DOHH2 (cell line): ENCODE results near the gene FOXA1.

Experiments used
- CTCF ChIP-seq: fragments of 200-600 bp; sonication (generic); IDR thresholded peaks from one replicate; pipeline ENCODE4 v1.5.1; 2014; ENCODE audit warnings: antibody characterized with exemption, mild to moderate bottlenecking, low read depth, low read length; ENCODE audit not compliant: poor library complexity, severe bottlenecking
- EZH2phosphoT487 ChIP-seq: fragments of 200-600 bp; sonication (generic); IDR thresholded peaks from 2 replicates; pipeline ENCODE4 v1.6.1; 2017; ENCODE audit warnings: borderline replicate concordance, mild to moderate bottlenecking, antibody characterized with exemption, low read length, moderate library complexity, mixed read lengths

DNA sequence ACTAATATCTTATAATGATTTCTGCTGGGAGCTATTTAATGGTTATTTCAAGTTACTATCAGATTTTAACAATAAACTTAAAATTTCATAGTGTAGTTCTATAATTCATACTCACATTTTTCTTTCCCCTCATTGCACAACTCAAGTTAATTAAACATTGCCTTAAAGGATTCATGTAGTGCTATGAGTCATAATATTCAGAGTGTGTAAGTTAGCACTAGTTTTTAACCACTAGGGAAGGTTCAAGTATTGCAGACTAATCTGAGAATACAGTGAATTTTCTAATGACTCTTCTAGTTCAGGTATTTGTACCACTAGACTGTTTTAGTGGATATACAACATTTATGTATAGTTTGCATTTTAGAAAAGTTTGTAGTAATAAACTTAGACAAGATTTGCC is 49.9 kb downstream of the FOXA1 start:
- TF ChIP-seq EZH2phosphoT487: no peak
- TF ChIP-seq CTCF: no peak
